Stimulated activated CD4-positive, alpha-beta T cell treated with anti-CD3 and anti-CD28 coated beads, Interleukin-2, amount 100 ng/mL, for 4 hours (primary cell): ENCODE data around the gene CGB2.
"Not testable (repeated sequence)": the region's sequence is repeated elsewhere in the genome, so short reads cannot be mapped to it uniquely, and the experiment has no call there.

ENCODE experiments used
- DNase-seq: peaks from one replicate; pipeline ENCODE4 v3.0.0-alpha.2; 2020; ENCODE audit warnings: low read depth

CGB2 gene

GRCh38 chr19:49031642-49032301 lies at the start of gene CGB2:
Gene CGB2 (plus strand): TSS chr19:49031890. CDS start chr19:49032096, 206 bp downstream.
- not testable (repeated sequence) for DNase-seq

GRCh38 chr19:48982280-48982679 lies 49.4 kb upstream of the CGB2 start:
- DNase-seq: no peak

- no peak for DNase-seq
These were observed 46.0 kb upstream of the CGB2 start for GRCh38 chr19:48985711-48986110.

- DNase-seq: no peak
These were observed 45.5 kb upstream of the CGB2 start for GRCh38 chr19:48986211-48986610.

GRCh38 chr19:48987323-48987722 lies 44.4 kb upstream of the CGB2 start:
- DNase-seq: no peak

GRCh38 chr19:48988286-48988685 lies 43.4 kb upstream of the CGB2 start:
- no peak for DNase-seq

GRCh38 chr19:48988860-48989259 lies 42.8 kb upstream of the CGB2 start:
- no peak for DNase-seq

- DNase-seq: no peak
These were observed 41.9 kb upstream of the CGB2 start for GRCh38 chr19:48989701-48990291.

- no peak for DNase-seq
These were observed 41.3 kb upstream of the CGB2 start for GRCh38 chr19:48990400-48990799.

- DNase-seq: no peak
These were observed 40.6 kb upstream of the CGB2 start for GRCh38 chr19:48991011-48991609.

- DNase-seq: no peak
These were observed 39.7 kb upstream of the CGB2 start for GRCh38 chr19:48991873-48992580.

GRCh38 chr19:48992581-48993174 lies 39.0 kb upstream of the CGB2 start:
- no peak for DNase-seq

- peak; percentile 99 for DNase-seq
These were observed 38.3 kb upstream of the CGB2 start, which contains the start of the genes GYS1 and RUVBL2 for GRCh38 chr19:48993175-48994034. Gene GYS1 (minus strand): TSS chr19:48993309. CDS start chr19:48993112, 197 bp downstream. Gene RUVBL2 (plus strand): TSS chr19:48993887. CDS start chr19:48993912, 25 bp downstream.

GRCh38 chr19:48994035-48994386 lies 37.7 kb upstream of the CGB2 start:
- no peak for DNase-seq

GRCh38 chr19:48997972-48998371 lies 33.7 kb upstream of the CGB2 start:
- no peak for DNase-seq

- DNase-seq: peak; percentile 39
These were observed 32.0 kb upstream of the CGB2 start for GRCh38 chr19:48999481-49000325.

- no peak for DNase-seq
These were observed 27.6 kb upstream of the CGB2 start for GRCh38 chr19:49004133-49004532.

- DNase-seq: no peak
These were observed 26.6 kb upstream of the CGB2 start for GRCh38 chr19:49004964-49005614.

- no peak for DNase-seq
These were observed 24.8 kb upstream of the CGB2 start for GRCh38 chr19:49006905-49007304.

GRCh38 chr19:49009828-49010227 lies 21.9 kb upstream of the CGB2 start:
- no peak for DNase-seq
